ENCODE measurements around the gene POLR2H. TPM values are rescaled to one million over a fixed set of nuclear protein-coding genes. Genes with fewer than 3 reads are reported as not detected.

POLR2H gene
- total and polyA plus RNA-seq, 2 of the 4 experiments (the other 2 are of a cell fraction), result 47.7 to 130 TPM

GRCh38 chr3:184409946-184410500, 48.5 kb downstream of the POLR2H start:
- Histone ChIP-seq H3K9me3 (ENCODE audit: control insufficient read depth, insufficient read depth, low read length) (peaks cover 3% of the 10 kb centered on the region; the same call in 1 of the 2 replicates), H3K23ac (ENCODE audit: low read depth, low read length) (no peak overlapping the region), H2BK20ac (ENCODE audit: low read depth, low read length) (no peak overlapping the region), H4K8ac (ENCODE audit: low read depth in 2 of 2, low read length in 2 of 2) (no peak overlapping the region), H4K91ac (ENCODE audit: insufficient read depth, low read depth, low read length) (no peak overlapping the region), H3K4ac (ENCODE audit: low read depth, low read length) (no peak overlapping the region), H3K56ac (ENCODE audit: extremely low read depth, insufficient read depth, low read length) (no peak overlapping the region), H3K27ac (ENCODE audit: insufficient read depth, low read length) (no peak overlapping the region), H3K27me3 (ENCODE audit: control insufficient read depth, insufficient read depth, low read length) (peaks cover 43% of the 10 kb centered on the region), H3K4me3 (ENCODE audit: insufficient read depth, low read depth, low read length) (no peak overlapping the region), H2BK5ac (ENCODE audit: low read depth, low read length, poor library complexity, severe bottlenecking) (no peak overlapping the region), H4K5ac (ENCODE audit: low read depth, low read length) (no peak overlapping the region), H3K18ac (ENCODE audit: low read depth, low read length) (no peak overlapping the region), H4K20me1 (ENCODE audit: insufficient read depth, low read length) (no peaks in the 10 kb centered on the region), H3K36me3 (ENCODE audit: control insufficient read depth, insufficient read depth, low read length) (no peaks in the 10 kb centered on the region), H3K14ac (replicated peaks; ENCODE audit: low read depth, low read length) (no peak overlapping the region), H2BK120ac (ENCODE audit: low read depth, low read length) (no peak overlapping the region), H3K4me1 (ENCODE audit: control insufficient read depth, insufficient read depth, low read length) (no peaks in the 10 kb centered on the region), H2BK15ac (ENCODE audit: low read depth, low read length) (no peak overlapping the region), H2AFZ (replicated peaks; ENCODE audit: low read length, poor library complexity) (no peak overlapping the region), H3K79me1 (ENCODE audit: low read depth in 1 of 2, low read length in 2 of 2) (no peaks in the 10 kb centered on the region), H3K9me1 (ENCODE audit: insufficient read depth, low read length) (no peaks in the 10 kb centered on the region), H3K4me2 (ENCODE audit: low read depth, low read length) (no peak overlapping the region), H2AK9ac (replicated peaks; ENCODE audit: low read depth, low read length, poor library complexity) (no peak overlapping the region), H3K9ac (ENCODE audit: low read depth, low read length) (no peak overlapping the region), H2AK5ac (ENCODE audit: low read depth, low read length) (no peak overlapping the region)
- intact Hi-C loops (cut with micrococcal nuclease), result no loop called here
- ATAC-seq (ENCODE audit: low read depth), result no peak
- ChIA-PET CTCF (interaction anchor here (0.6 to 0.8 kb wide), 2 partner anchors 14 to 62 kb away, joined by 3 to 6 read pairs; no protein-coding TSS in a partner anchor), POLR2A (ENCODE audit: unreplicated experiment) (no interaction called here)
- BruUV-seq (replicated peaks), result no TSS peak
- no peak for TF ChIP-seq BHLHE40 (IDR thresholded peaks at IDR 0.05; ENCODE audit: low read depth, low read length)
- no peak for DNase-seq
- dilution Hi-C loops (cut with HindIII; ENCODE audit: low sequenced_read_pairs, unreplicated experiment), result no loop called here
- in situ Hi-C loops (cut with MboI; ENCODE audit: low sequenced_read_pairs), result no loop called here
- WGBS, 2 experiments (ENCODE audit: extremely low coverage in 2 of 2, insufficient read length in 1 of 2), result no CpG with 5 or more reads among the region's 12 CpGs

Measured in IMR-90 (cell line).